Measurements from ENCODE around the gene MAP2K5. TPM values are rescaled to one million over a fixed set of nuclear protein-coding genes. Genes with fewer than 3 reads are reported as not detected.

Gene MAP2K5
- total RNA-seq, 4 donors from 2014 or later = 3.6 to 27.1 (median 18.6) TPM

GRCh38 chr15:67735896-67736295, 193.4 kb downstream of the MAP2K5 start:
- intact Hi-C loops (cut with DNase I; ENCODE audit: low total_unique reads) = no loop called here
- Histone ChIP-seq H3K27ac (no peak overlapping the region), H3K4me3 (no peak overlapping the region), H3K27me3 (no peaks in the 10 kb centered on the region), H3K9me3 (no peaks in the 10 kb centered on the region), H3K36me3 (no peaks in the 10 kb centered on the region), H3K4me1 (no peaks in the 10 kb centered on the region)
- TF ChIP-seq CTCF (IDR thresholded peaks at IDR 0.05) (no peak), POLR2A (IDR thresholded peaks at IDR 0.05) (no peak)
- no peak for DNase-seq

GRCh38 chr15:67736810-67737209, 194.3 kb downstream of the MAP2K5 start:
- TF ChIP-seq CTCF (IDR thresholded peaks at IDR 0.05) (no peak), POLR2A (IDR thresholded peaks at IDR 0.05) (no peak)
- intact Hi-C loops (cut with DNase I; ENCODE audit: low total_unique reads) = no loop called here

GRCh38 chr15:67738056-67738455, 195.6 kb downstream of the MAP2K5 start:
- Histone ChIP-seq H3K27ac (no peak overlapping the region), H3K27me3 (no peaks in the 10 kb centered on the region), H3K4me1 (no peaks in the 10 kb centered on the region), H3K36me3 (no peaks in the 10 kb centered on the region), H3K4me3 (no peak overlapping the region), H3K9me3 (no peaks in the 10 kb centered on the region)
- DNase-seq = no peak
- TF ChIP-seq POLR2A (IDR thresholded peaks at IDR 0.05) (no peak), CTCF (IDR thresholded peaks at IDR 0.05) (no peak)
- intact Hi-C loops (cut with DNase I; ENCODE audit: low total_unique reads) = no loop called here

More at GRCh38 chr15:67736810-67737209, 194.3 kb downstream of the MAP2K5 start:
- Histone ChIP-seq H3K36me3 (no peaks in the 10 kb centered on the region), H3K27me3 (no peaks in the 10 kb centered on the region), H3K9me3 (no peaks in the 10 kb centered on the region), H3K4me3 (no peak overlapping the region), H3K27ac (no peak overlapping the region), H3K4me1 (no peaks in the 10 kb centered on the region)
- DNase-seq = no peak

GRCh38 chr15:67740405-67740804, 197.9 kb downstream of the MAP2K5 start:
- Histone ChIP-seq H3K27me3 (no peaks in the 10 kb centered on the region), H3K9me3 (no peaks in the 10 kb centered on the region), H3K36me3 (no peaks in the 10 kb centered on the region), H3K4me3 (no peak overlapping the region), H3K27ac (no peak overlapping the region), H3K4me1 (no peaks in the 10 kb centered on the region)
- no peak for DNase-seq
- intact Hi-C loops (cut with DNase I; ENCODE audit: low total_unique reads) = no loop called here
- TF ChIP-seq CTCF (IDR thresholded peaks at IDR 0.05) = no peak

GRCh38 chr15:67741308-67741707, 198.8 kb downstream of the MAP2K5 start:
- H3K9me3 ChIP-seq = no peaks in the 10 kb centered on the region

More at GRCh38 chr15:67741308-67741707, 198.8 kb downstream of the MAP2K5 start:
- no peak overlapping the region for H3K27ac ChIP-seq
- no peaks in the 10 kb centered on the region for H3K36me3 ChIP-seq
- no peak for TF ChIP-seq CTCF (IDR thresholded peaks at IDR 0.05)
- TF ChIP-seq POLR2A (IDR thresholded peaks at IDR 0.05) = no peak
- no peak for DNase-seq
- no peaks in the 10 kb centered on the region for H3K4me1 ChIP-seq
- intact Hi-C loops (cut with DNase I; ENCODE audit: low total_unique reads) = no loop called here
- H3K27me3 ChIP-seq = no peaks in the 10 kb centered on the region
- H3K4me3 ChIP-seq = no peak overlapping the region

All from uterus (tissue), 4 donors.